ENCODE results near the gene BYSL.

The BYSL gene

GRCh38 chr6:41901882-41902519, 19.3 kb upstream of the BYSL start:
- Mint-ChIP-seq H3K9me3 (no peaks in the 10 kb centered on the region), H3K27ac (no peak overlapping the region), H3K36me3 (ENCODE audit: low read depth) (peaks cover 27% of the 10 kb centered on the region), H3K4me1 (no peaks in the 10 kb centered on the region), H3K4me3 (no peak overlapping the region), H3K27me3 (ENCODE audit: low read depth) (no peaks in the 10 kb centered on the region)
- TF ChIP-seq CTCF (IDR thresholded peaks at IDR 0.05; ENCODE audit: unreplicated experiment in 3 of 3): no peak

- H3K4me3 Mint-ChIP-seq: no peak overlapping the region
- H3K27me3 Mint-ChIP-seq (ENCODE audit: low read depth): no peaks in the 10 kb centered on the region
- H3K36me3 Mint-ChIP-seq (ENCODE audit: low read depth): peaks cover 59% of the 10 kb centered on the region
- H3K27ac Mint-ChIP-seq: no peak overlapping the region
- no peak for TF ChIP-seq CTCF (IDR thresholded peaks at IDR 0.05; ENCODE audit: unreplicated experiment in 3 of 3)
- H3K4me1 Mint-ChIP-seq: no peaks in the 10 kb centered on the region
- no peaks in the 10 kb centered on the region for H3K9me3 Mint-ChIP-seq
Measured at GRCh38 chr6:41909727-41910126, 11.6 kb upstream of the BYSL start.

- Mint-ChIP-seq H3K27ac (peak overlapping the region in 2 of 3 experiments; percentile 9 to 95), H3K9me3 (no peaks in the 10 kb centered on the region), H3K36me3 (ENCODE audit: low read depth) (peaks cover 38% of the 10 kb centered on the region), H3K4me3 (no peak overlapping the region), H3K4me1 (no peaks in the 10 kb centered on the region), H3K27me3 (ENCODE audit: low read depth) (no peaks in the 10 kb centered on the region)
- no peak for TF ChIP-seq CTCF (IDR thresholded peaks at IDR 0.05; ENCODE audit: unreplicated experiment in 3 of 3)
Measured at GRCh38 chr6:41914343-41914742, 7.0 kb upstream of the BYSL start.

GRCh38 chr6:41914869-41915530, 6.3 kb upstream of the BYSL start:
- TF ChIP-seq CTCF (IDR thresholded peaks at IDR 0.05; ENCODE audit: unreplicated experiment in 3 of 3): no peak
- Mint-ChIP-seq H3K36me3 (ENCODE audit: low read depth) (peaks cover 36% of the 10 kb centered on the region), H3K4me1 (peaks cover 4% of the 10 kb centered on the region), H3K9me3 (no peaks in the 10 kb centered on the region), H3K27me3 (ENCODE audit: low read depth) (no peaks in the 10 kb centered on the region), H3K4me3 (peak overlapping the region in 2 of 3 experiments; percentile 12 to 42), H3K27ac (peak overlapping the region; percentile 9 to 95 (median 28))

DNA sequence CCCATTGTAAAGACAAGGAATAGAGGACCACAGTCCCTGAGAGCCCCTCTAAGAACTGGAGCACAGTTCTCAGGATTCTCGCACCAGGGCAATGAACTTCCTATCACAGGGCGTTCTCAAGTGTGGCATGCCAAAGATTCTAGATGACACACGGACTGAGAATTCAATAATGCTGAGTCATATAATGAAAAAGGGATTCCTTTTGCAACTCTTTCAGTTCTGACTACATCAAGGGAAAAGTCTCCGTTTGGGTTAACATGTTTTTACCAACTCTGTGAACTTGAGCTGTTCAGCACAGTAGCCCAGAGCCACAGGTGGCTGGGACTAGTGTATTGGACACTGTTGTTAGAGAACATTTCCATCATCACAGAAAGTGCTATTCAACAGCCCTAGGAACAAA, 3.8 kb upstream of the BYSL start:
- peak overlapping the region; percentile 23 to 54 (median 50) for H3K4me3 Mint-ChIP-seq
- H3K4me1 Mint-ChIP-seq: peaks cover 22% of the 10 kb centered on the region
- H3K27me3 Mint-ChIP-seq (ENCODE audit: low read depth): no peaks in the 10 kb centered on the region
- no peak for TF ChIP-seq CTCF (IDR thresholded peaks at IDR 0.05; ENCODE audit: unreplicated experiment in 3 of 3)
- H3K9me3 Mint-ChIP-seq: no peaks in the 10 kb centered on the region
- H3K27ac Mint-ChIP-seq: no peak overlapping the region
- H3K36me3 Mint-ChIP-seq (ENCODE audit: low read depth): peaks cover 28% of the 10 kb centered on the region

DNA sequence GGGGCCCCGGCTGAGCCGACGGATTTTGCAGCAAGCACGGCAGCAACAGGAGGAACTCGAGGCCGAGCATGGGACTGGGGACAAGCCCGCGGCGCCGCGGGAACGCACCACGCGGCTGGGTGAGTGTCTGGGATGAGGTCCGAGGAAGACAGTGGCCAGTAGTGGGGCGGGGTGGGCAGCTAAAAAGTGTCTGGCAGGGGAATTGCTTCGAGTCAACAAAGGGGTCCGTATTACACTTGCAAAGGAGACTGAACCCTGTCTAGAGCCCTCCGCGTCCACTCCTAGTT, 356 bp downstream of the BYSL start:
- H3K4me1 Mint-ChIP-seq: peaks cover 46% of the 10 kb centered on the region
- H3K27ac Mint-ChIP-seq: peak overlapping the region; percentile 99 to 100 (median 100)
- H3K36me3 Mint-ChIP-seq (ENCODE audit: low read depth): peaks cover 19% of the 10 kb centered on the region
- no peak for TF ChIP-seq CTCF (IDR thresholded peaks at IDR 0.05; ENCODE audit: unreplicated experiment in 3 of 3)
- H3K4me3 Mint-ChIP-seq: peak overlapping the region; percentile 99 to 100 (median 99)
- no peaks in the 10 kb centered on the region for H3K9me3 Mint-ChIP-seq
- H3K27me3 Mint-ChIP-seq (ENCODE audit: low read depth): no peaks in the 10 kb centered on the region

All from nephron (organoid).